HG03196 (cell line): ENCODE measurements around the gene PRAMEF10.
"Not testable (repeated sequence)": the region's sequence is repeated elsewhere in the genome, so short reads cannot be mapped to it uniquely, and the experiment has no call there.

ENCODE experiments used
- ATAC-seq: cut with Tn5 transposase; IDR thresholded peaks from one replicate; pipeline ENCODE4 v1.9.1; 2021; ENCODE audit not compliant: unreplicated experiment

Gene PRAMEF10

DNA sequence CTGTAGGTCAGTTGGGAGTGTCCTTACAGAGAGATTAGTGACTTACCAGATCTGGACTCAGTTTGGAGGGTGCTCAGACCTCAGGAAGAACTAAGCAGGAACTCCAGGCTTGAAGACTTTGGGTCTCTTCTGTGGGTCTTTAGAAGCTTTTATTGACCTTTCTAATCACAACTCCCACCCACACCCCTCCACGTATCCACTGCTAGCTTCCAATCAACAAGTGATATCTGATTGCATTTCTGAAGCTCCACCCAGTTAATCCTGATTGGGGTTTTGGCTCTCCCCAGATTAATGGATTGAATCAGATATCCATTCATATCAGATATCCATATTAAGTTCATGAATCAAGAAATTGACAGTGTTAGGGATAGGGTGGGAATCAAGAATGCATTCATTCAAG is at the start of gene PRAMEF10:
Gene PRAMEF10, minus strand, starts transcription at position 101 of the 400 bp plus-strand sequence. CDS start 2,423 bp downstream, outside the sequence.
- ATAC-seq: not testable (repeated sequence)

DNA sequence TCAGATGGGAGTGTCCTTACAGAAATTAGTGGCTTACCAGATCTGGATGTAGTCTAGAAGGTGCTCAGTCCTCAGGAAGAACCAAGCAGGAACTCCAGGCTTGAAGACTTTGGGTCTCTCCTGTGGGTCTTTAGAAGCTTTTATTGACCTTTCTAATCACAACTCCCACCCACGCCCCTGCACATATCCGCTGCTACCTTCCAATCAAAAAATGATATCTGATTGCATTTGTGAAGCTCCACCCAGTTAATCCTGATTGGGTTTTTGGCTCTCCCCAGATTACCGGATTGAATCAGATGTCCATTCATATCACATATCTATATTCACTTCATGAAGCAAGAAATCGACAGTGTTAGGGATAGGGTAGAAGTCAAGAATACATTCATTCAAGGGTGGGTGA is 49.4 kb upstream of the PRAMEF10 start, which contains the start of gene PRAMEF6:
Gene PRAMEF6, minus strand, starts transcription at position 101 of the 400 bp plus-strand sequence. CDS start 5,062 bp downstream, outside the sequence.
- not testable (repeated sequence) for ATAC-seq

DNA sequence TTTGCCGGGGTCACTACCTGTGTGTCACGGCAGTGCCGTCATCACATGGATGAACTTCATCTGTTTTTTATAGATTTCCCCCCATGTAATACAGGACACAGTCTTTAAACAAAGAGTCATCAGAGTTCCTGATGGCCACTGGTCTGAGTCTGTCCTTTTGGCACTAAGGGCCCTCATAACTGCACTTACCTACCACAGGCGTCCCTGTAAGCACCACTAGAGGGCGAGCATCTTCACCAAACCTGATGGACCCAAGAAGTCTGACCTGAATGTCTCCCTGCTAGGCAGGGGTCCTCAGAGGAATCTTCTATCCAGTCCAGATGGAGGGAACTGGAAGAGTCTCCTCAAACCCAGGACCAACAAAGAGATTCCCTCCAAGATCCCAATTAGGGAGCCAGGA is 26.3 kb upstream of the PRAMEF10 start:
- not testable (repeated sequence) for ATAC-seq

DNA sequence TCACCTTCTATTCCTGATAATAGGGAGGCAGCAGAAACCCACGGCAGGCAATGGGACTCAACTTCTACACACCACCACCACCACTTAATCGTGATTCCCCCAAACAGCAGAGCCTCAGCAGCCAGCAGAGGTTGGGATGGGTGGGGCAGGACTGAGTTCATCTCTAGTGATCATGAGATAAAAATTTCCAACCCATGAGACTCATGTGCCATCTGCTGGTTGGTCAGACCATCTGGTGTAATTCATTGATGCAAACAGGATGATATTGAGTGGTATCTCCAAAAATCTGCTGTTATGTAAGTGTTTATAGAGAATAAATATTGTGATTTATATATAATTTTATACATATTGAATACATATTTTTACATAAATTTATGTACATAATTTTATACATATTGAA is 23.7 kb upstream of the PRAMEF10 start:
- not testable (repeated sequence) for ATAC-seq

DNA sequence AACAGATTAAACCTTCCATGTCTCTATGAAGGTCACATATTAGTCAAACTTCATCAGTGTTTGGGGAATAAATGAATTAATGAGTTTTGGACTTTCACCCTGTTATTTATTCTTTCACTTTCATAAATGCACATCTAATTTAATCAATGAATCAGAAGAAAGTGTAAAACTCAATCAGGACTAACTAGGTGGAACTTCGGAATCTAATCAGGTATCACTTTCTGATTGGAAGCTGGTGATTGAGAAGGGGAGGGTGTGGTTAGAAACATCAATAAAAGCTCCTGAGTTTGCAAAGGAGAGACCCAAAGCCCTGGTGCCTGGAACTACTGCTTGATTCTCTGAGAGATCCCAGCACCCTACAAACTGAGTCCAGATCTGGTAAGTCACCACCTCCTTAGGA is 18.2 kb upstream of the PRAMEF10 start, which contains the start of gene PRAMEF7:
Gene PRAMEF7, plus strand, starts transcription at position 301 of the 400 bp plus-strand sequence. CDS start 1,083 bp downstream, outside the sequence.
- not testable (repeated sequence) for ATAC-seq

- ATAC-seq: not testable (repeated sequence)
These were observed 5.9 kb upstream of the PRAMEF10 start for GRCh38 chr1:12903793-12904572.

DNA sequence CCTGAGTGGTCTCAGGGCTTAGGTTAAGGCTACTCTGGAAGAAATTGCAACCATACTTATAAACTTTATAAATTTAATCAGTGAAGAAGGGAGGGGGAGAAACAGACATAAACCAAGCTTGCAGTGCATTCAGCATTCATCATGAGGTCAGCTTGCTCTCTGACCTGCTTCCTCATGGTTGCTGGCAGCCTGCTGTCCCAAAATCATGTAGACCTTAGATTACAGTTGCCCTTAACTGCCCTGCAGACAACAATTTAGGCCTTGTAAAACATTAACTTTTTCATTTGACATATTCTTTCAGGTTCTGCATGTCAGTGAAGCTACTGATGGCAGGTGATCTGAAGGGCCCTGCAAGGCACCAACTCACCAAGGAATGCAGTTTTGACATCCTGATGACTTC is 1.1 kb upstream of the PRAMEF10 start:
- ATAC-seq: not testable (repeated sequence)

DNA sequence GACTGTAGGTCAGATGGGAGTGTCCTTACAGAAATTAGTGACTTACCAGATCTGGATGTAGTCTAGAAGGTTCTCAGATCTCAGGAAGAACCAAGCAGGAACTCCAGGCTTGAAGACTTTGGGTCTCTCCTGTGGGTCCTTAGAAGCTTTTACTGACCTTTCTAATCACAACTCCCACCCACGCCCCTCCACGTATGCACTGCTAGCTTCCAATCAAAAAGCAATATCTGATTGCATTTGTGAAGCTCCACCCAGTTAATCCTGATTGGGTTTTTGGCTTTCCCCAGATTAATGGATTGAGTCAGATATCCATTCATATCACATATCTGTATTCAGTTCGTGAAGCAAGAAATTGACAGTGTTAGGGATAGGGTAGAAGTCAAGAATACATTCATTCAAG is 12.0 kb downstream of the PRAMEF10 start, which contains the start of gene PRAMEF4:
Gene PRAMEF4, minus strand, starts transcription at position 101 of the 400 bp plus-strand sequence. CDS start 2,807 bp downstream, outside the sequence.
- not testable (repeated sequence) for ATAC-seq

GRCh38 chr1:12878453-12878852 is 19.6 kb downstream of the PRAMEF10 start:
- ATAC-seq: not testable (repeated sequence)

DNA sequence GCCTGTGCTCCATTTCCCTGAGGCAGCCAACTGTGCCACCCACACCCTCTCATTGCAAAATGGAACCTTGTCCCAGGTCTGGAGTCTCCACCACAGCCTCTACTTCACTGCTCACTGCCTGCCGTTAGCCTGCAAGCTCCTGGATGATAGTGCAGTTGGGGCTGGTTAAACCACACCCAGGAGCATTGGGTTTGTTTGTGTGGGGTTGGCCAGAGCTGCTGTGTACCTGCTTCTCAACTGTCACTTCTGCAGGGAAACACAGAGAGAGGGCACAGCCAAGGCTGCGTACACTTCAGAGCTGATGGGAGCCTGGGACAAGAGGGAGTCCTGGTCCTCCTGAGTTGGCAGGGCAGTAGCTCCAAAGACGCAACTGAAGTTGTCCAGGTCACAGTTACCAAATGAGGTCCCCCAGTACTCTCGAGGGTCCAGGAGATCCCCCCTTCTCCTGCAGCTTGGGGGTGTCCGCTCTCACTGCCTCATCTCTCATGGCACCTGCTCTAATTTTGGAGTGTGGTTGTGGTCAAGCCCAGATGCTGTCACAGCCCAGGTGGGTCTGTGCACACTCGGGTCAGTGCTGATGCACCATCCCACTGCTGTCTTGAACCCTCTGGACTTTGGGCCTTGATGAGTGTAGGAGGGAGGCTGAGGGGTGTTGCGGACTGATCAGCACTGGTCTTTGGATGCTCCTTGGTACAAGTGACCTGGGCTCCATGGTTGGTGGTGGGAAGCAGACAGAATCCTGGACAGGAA is 34.8 kb downstream of the PRAMEF10 start:
- ATAC-seq: not testable (repeated sequence)

DNA sequence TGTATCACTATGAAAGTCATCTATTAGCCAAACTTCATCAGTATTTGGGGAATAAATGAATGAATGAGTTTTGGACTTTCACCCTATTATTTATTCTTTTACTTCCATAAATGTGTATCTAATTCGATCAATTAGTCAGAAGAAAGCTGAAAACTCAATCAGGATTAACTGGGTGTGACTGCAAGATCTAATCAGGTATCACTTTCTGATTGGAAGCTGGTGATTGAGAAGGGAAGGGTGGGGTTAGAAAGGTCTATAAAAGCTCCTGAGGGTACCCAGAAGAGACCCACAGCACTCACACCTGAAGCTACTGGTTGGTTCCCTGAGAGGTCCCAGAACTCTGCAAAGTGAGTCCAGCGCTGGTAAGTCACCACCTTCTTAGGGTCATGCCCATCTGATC is 41.3 kb downstream of the PRAMEF10 start, which contains the start of gene PRAMEF2:
Gene PRAMEF2, plus strand, starts transcription at position 301 of the 400 bp plus-strand sequence. CDS start 1,924 bp downstream, outside the sequence.
- not testable (repeated sequence) for ATAC-seq

DNA sequence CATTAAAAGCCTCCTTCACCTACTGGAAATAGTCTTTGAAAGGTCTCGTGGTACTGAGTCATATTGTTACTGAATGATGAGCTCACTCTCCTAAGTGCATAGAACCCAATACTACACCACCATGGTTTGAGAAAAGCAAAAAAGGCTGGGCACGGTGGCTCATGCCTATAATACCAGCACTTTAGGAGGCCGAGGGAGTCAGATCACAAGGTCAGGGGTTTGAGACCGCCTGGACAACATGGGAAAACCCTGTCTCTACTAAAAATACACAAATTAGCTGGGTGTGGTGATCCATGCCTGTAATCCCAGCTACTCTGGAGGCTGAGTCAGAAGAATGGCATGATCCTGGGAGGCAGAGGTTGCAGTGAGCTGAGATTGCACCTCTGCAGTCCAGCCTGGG is 46.3 kb downstream of the PRAMEF10 start:
- ATAC-seq: no peak

DNA sequence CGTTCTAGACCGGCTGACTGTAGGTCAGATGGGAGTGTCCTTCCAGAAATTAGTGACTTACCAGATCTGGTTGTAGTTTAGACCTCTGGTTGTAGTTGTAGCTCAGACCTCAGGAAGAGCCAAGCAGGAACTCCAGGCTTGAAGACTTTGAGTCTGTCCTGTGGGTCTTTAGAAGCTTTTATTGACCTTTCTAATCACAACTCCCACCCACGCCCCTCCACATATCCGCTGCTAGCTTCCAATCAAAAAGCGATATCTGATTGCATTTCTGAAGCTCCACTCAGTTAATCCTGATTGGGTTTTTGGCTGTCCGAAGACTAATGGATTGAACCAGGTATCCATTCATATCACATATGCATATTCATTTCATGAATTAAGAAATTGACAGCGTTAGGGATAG is 49.5 kb downstream of the PRAMEF10 start, which contains the start of gene HNRNPCL1:
Gene HNRNPCL1, minus strand, starts transcription at position 101 of the 400 bp plus-strand sequence. CDS start 431 bp downstream, outside the sequence.
- not testable (repeated sequence) for ATAC-seq
